PC-3 (cell line): ENCODE data around the gene KANK2. TPM values are rescaled to one million over a fixed set of nuclear protein-coding genes. Genes with fewer than 3 reads are reported as not detected.

Experiments
- ATAC-seq: fragments of 200-7000 bp; cut with Tn5 transposase; 2 replicates; pipeline ENCODE4 v1.9.1; 2020; ENCODE audit warnings: mild to moderate bottlenecking, moderate library complexity
- BruUV-seq: library from RNA; stranded (reverse); fragments of 400-500 nt; replicated peaks from 2 replicates; lab custom pipeline; 2021; lab: Mats Ljungman, UMichigan
- CTCF ChIA-PET: fragments of 300-600 bp; sonication (Branson Sonifier 250); formaldehyde crosslinking; loops from one replicate; lab custom pipeline; 2022; ENCODE audit warnings: antibody characterized with exemption; lab: Charles Lee
- POLR2A ChIA-PET: fragments of 300-600 bp; sonication (Branson Sonifier 250); formaldehyde crosslinking; loops from one replicate; lab custom pipeline; 2022; ENCODE audit warnings: antibody characterized with exemption; ENCODE audit not compliant: unreplicated experiment; lab: Charles Lee
- DNase-seq: peaks from one replicate; pipeline ENCODE4 v3.0.0-alpha.2; 2015
- H2AFZ ChIP-seq: fragments of 300-600 bp; sonication (generic); 2 replicates; pipeline ENCODE4 v1.6.0; 2016; ENCODE audit warnings: antibody characterized with exemption, low read length
- H3F3A ChIP-seq: fragments of 300-600 bp; sonication (generic); one replicate; pipeline ENCODE4 v1.6.0; 2017; ENCODE audit warnings: antibody characterized with exemption, low read length, control low read depth, mild to moderate bottlenecking; ENCODE audit not compliant: unreplicated experiment
- H3K27ac ChIP-seq: fragments of 300-600 bp; sonication (generic); 2 replicates; pipeline ENCODE4 v1.5.1; 2016; ENCODE audit warnings: mild to moderate bottlenecking, low read length
- H3K27me3 ChIP-seq: fragments of 300-600 bp; sonication (generic); 2 replicates; pipeline ENCODE4 v1.6.1; 2016; ENCODE audit warnings: low read length, mixed read lengths
- H3K36me3 ChIP-seq: fragments of 300-600 bp; sonication (generic); 2 replicates; pipeline ENCODE4 v1.6.1; 2016; ENCODE audit warnings: low read depth, mixed run types, low read length, mixed read lengths
- H3K4me1 ChIP-seq: fragments of 300-600 bp; sonication (generic); 2 replicates; pipeline ENCODE4 v1.5.1; 2016; ENCODE audit warnings: low read length; ENCODE audit not compliant: insufficient read depth
- H3K4me2 ChIP-seq: fragments of 300-600 bp; sonication (generic); 2 replicates; pipeline ENCODE4 v1.6.0; 2016; ENCODE audit warnings: low read length
- H3K4me3 ChIP-seq: fragments of 300-600 bp; sonication (generic); 2 replicates; pipeline ENCODE4 v1.5.1; 2016; ENCODE audit warnings: mild to moderate bottlenecking, low read length, mixed read lengths
- H3K79me2 ChIP-seq: fragments of 300-600 bp; sonication (generic); 2 replicates; pipeline ENCODE4 v1.6.1; 2017; ENCODE audit warnings: low read length, mixed read lengths
- H3K9ac ChIP-seq: fragments of 300-600 bp; sonication (generic); 2 replicates; pipeline ENCODE4 v1.6.0; 2016; ENCODE audit warnings: mild to moderate bottlenecking, low read length
- H3K9me2 ChIP-seq: fragments of 300-600 bp; sonication (generic); replicated peaks from 2 replicates; pipeline ENCODE4 v1.6.1; 2016; ENCODE audit warnings: mixed run types, low read length, mixed read lengths
- H3K9me3 ChIP-seq: fragments of 300-600 bp; sonication (generic); 2 replicates; pipeline ENCODE4 v1.6.1; 2016; ENCODE audit warnings: low read length, mixed read lengths
- H4K20me1 ChIP-seq: fragments of 300-600 bp; sonication (generic); 2 replicates; pipeline ENCODE4 v1.6.1; 2016; ENCODE audit warnings: low read length, mixed read lengths
- CTCF ChIP-seq: fragments of 300-600 bp; sonication (generic); conservative IDR thresholded peaks from 2 replicates; pipeline ENCODE4 v1.5.1; 2017; ENCODE audit warnings: antibody characterized with exemption, low read depth, mild to moderate bottlenecking, low read length
- EZH2 ChIP-seq: fragments of 300-600 bp; sonication (generic); IDR thresholded peaks from one replicate; pipeline ENCODE4 v1.6.1; 2017; ENCODE audit warnings: antibody characterized with exemption, mild to moderate bottlenecking, low read length; ENCODE audit not compliant: unreplicated experiment
- EZH2phosphoT487 ChIP-seq: fragments of 300-600 bp; sonication (generic); IDR thresholded peaks from 2 replicates; pipeline ENCODE4 v1.6.1; 2018; ENCODE audit warnings: mild to moderate bottlenecking, antibody characterized with exemption, low read length, borderline replicate concordance
- intact Hi-C: fragments of 100-400 bp; cut with micrococcal nuclease; formaldehyde crosslinking; loops from 2 replicates; pipeline ENCODE4 v1.9.0; 2023
- total RNA-seq: library from RNA; depleted of rRNA; stranded (reverse); fragments of >200 nt; gene quantifications from 2 replicates; pipeline ENCODE4 v1.2.3, GENCODE V29; 2014

KANK2 gene
- total RNA-seq, 1 experiment from 2014 or later, result 98.4 TPM

GRCh38 chr19:11224429-11224828 is 27.1 kb upstream of the KANK2 start:
- no TSS peak for BruUV-seq
- H3K9ac ChIP-seq, result no peak overlapping the region
- H3K4me1 ChIP-seq, result no peaks in the 10 kb centered on the region
- no peak overlapping the region for H3K4me2 ChIP-seq
- ChIA-PET CTCF (no interaction called here), POLR2A (no interaction called here)
- no peak overlapping the region for H2AFZ ChIP-seq
- H3K79me2 ChIP-seq, result no peaks in the 10 kb centered on the region
- no peaks in the 10 kb centered on the region for H3K9me2 ChIP-seq
- ATAC-seq (no peak), DNase-seq (no peak)
- peaks cover 26% of the 10 kb centered on the region for H3K36me3 ChIP-seq
- no peaks in the 10 kb centered on the region for H4K20me1 ChIP-seq
- intact Hi-C loops, result no loop called here
- TF ChIP-seq EZH2, result no peak
- no peak for TF ChIP-seq CTCF
- no peak for TF ChIP-seq EZH2phosphoT487
- H3K27ac ChIP-seq, result no peak overlapping the region
- H3K27me3 ChIP-seq, result no peaks in the 10 kb centered on the region
- H3K4me3 ChIP-seq, result no peak overlapping the region
- H3K9me3 ChIP-seq, result peaks cover 8% of the 10 kb centered on the region; the same call in 1 of the 2 replicates
- no peaks in the 10 kb centered on the region for H3F3A ChIP-seq

DNA sequence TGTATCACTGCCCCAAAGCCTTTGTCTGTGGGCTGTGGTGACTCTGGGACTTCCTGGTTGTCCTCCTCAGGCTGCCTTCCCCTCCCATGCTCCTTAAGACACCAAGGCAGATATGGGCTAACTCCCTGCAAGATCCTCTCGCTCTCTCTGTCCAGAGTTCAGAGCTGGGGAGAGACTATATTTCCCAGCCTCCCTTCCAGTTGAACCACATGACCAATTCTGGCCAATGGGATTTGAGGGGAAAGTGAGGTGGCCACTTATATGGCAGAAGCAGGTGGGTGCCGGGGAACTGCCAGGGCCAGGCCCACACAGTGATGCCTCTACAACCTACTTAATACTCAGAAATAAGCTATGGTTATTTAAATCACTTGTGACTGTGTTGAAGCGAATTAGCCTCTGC is 25.9 kb upstream of the KANK2 start:
- Histone ChIP-seq H3K9me3 (peaks cover 8% of the 10 kb centered on the region; the same call in 1 of the 2 replicates), H3K27me3 (no peaks in the 10 kb centered on the region), H4K20me1 (no peaks in the 10 kb centered on the region), H3F3A (no peaks in the 10 kb centered on the region), H3K9ac (no peak overlapping the region), H2AFZ (no peak overlapping the region), H3K36me3 (peaks cover 26% of the 10 kb centered on the region), H3K79me2 (no peaks in the 10 kb centered on the region), H3K27ac (no peak overlapping the region), H3K4me1 (no peaks in the 10 kb centered on the region), H3K4me3 (no peak overlapping the region), H3K9me2 (no peaks in the 10 kb centered on the region), H3K4me2 (no peak overlapping the region)
- DNase-seq, result no peak
- BruUV-seq, result no TSS peak
- TF ChIP-seq EZH2phosphoT487, result no peak
- ChIA-PET POLR2A (interaction anchor here (0.6 kb wide), 1 partner anchor 23 kb away, joined by 6 read pairs; no protein-coding TSS in a partner anchor), CTCF (no interaction called here)
- ATAC-seq, result no peak
- intact Hi-C loops, result no loop called here

GRCh38 chr19:11221082-11221598 is 23.8 kb upstream of the KANK2 start:
- H3K9me3 ChIP-seq, result peaks cover 8% of the 10 kb centered on the region; the same call in 1 of the 2 replicates
- no peaks in the 10 kb centered on the region for H3K79me2 ChIP-seq
- H3K27me3 ChIP-seq, result no peaks in the 10 kb centered on the region
- H3F3A ChIP-seq, result no peaks in the 10 kb centered on the region
- H3K36me3 ChIP-seq, result peaks cover 29% of the 10 kb centered on the region
- ChIA-PET CTCF (no interaction called here), POLR2A (no interaction called here)
- H3K4me1 ChIP-seq, result no peaks in the 10 kb centered on the region
- H3K4me2 ChIP-seq, result no peak overlapping the region
- no peak overlapping the region for H3K4me3 ChIP-seq
- ATAC-seq (no peak), DNase-seq (no peak)
- TF ChIP-seq CTCF, result no peak
- TF ChIP-seq EZH2phosphoT487, result no peak
- no peak for TF ChIP-seq EZH2
- intact Hi-C loops, result no loop called here
- H4K20me1 ChIP-seq, result no peaks in the 10 kb centered on the region
- no peaks in the 10 kb centered on the region for H3K9me2 ChIP-seq
- BruUV-seq, result no TSS peak
- no peak overlapping the region for H2AFZ ChIP-seq
- H3K9ac ChIP-seq, result no peak overlapping the region
- H3K27ac ChIP-seq, result no peak overlapping the region
